GM12864 (cell line): ENCODE results near the gene CCR3.

ENCODE experiments used
- DNase-seq: peaks from one replicate; pipeline ENCODE4 v3.0.0-alpha.2; 2011; ENCODE audit warnings: low read depth
- H3K4me3 ChIP-seq: 2 replicates; pipeline ENCODE4 v1.5.1; 2011; ENCODE audit warnings: mild to moderate bottlenecking, low read depth, low read length, control low read depth
- TF ChIP-seq, protein P1 (sequence below): IDR thresholded peaks from 2 replicates; pipeline ENCODE4 v1.5.1; 2011; ENCODE audit warnings: low read depth, mild to moderate bottlenecking, moderate library complexity, low read length, control low read depth, inconsistent platforms; ENCODE audit errors: missing control alignments

Gene CCR3

DNA sequence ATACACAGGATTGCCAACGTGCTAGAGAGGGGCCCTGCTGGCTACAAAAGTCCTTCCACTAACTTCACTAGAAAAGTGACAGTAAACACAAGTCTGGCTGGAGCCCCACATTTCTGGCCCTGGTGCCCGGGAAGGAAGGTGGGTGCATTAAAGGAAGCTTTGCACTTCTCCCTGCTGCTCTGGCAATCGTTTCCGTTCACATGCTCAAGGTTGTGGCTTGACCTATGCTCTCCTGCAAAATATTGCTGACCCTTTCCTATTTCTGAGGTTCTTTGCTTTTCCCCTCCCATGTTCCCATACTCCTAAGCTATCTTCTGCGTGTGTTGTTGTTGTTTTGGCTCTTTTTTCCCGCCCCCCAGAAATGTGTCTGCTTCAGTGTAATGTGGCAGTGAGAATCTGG, 9.1 kb upstream of the CCR3 start:
- DNase-seq, result no peak
- TF ChIP-seq, protein P1, sequence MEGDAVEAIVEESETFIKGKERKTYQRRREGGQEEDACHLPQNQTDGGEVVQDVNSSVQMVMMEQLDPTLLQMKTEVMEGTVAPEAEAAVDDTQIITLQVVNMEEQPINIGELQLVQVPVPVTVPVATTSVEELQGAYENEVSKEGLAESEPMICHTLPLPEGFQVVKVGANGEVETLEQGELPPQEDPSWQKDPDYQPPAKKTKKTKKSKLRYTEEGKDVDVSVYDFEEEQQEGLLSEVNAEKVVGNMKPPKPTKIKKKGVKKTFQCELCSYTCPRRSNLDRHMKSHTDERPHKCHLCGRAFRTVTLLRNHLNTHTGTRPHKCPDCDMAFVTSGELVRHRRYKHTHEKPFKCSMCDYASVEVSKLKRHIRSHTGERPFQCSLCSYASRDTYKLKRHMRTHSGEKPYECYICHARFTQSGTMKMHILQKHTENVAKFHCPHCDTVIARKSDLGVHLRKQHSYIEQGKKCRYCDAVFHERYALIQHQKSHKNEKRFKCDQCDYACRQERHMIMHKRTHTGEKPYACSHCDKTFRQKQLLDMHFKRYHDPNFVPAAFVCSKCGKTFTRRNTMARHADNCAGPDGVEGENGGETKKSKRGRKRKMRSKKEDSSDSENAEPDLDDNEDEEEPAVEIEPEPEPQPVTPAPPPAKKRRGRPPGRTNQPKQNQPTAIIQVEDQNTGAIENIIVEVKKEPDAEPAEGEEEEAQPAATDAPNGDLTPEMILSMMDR, result no peak
- no peak overlapping the region for H3K4me3 ChIP-seq

DNA sequence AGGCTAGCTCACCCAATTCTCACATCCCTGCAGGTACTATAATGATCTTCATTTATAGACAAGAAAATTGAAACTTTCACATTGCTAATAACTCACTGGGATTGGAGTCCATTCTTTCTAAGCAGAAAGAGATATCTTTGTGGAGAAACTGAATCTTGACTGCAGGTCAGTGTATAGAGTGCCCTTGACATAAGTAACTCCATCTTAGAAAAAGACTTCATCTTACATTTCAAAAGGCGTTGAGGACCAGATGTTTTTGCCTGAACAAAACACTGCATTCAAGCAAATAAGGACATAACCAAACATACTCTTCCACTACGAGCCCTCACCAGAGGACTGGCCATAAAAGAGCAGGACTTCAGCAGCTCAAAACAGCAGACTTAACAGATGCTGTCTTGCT, 6.8 kb upstream of the CCR3 start:
- no peak overlapping the region for H3K4me3 ChIP-seq
- no peak for DNase-seq
- TF ChIP-seq, protein P1, result no peak

DNA sequence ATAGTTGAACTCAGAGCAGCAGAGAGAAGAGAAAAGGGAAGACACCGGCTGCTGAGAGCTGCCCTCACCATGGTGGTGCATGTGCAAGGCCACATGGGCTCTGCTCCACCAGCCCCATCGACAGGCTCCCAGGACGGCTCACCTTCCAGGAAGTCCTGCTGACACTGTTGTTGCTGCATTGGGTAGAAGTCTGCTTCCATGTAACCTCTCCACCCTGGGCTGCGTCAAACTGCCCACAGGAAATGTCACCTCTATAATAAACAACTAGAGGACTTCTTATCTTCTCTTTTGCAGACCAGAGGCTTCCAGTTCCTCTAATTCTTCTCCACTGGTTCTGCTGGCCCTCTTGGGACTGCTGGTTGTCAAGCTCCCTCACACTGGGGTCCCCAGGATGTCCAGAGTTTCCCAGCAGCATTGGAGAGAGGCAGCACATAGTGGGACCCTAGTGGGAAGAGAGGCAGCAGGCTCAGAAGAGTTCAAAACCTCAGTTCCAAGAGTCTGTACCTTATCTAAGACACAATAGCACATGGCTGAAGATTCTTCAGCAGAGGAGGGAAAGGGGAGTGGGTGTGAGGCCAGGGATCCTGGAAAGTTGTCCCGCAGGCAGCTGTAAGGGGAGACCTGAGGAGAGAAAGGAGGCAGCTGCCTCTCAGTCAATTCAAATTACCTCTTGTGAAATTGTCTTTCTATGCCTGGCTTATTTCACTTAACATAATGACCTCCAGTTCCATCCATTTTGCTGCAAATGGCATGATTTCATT, 5.8 kb upstream of the CCR3 start:
- H3K4me3 ChIP-seq, result no peak overlapping the region
- DNase-seq, result no peak
- TF ChIP-seq, protein P1, result no peak

DNA sequence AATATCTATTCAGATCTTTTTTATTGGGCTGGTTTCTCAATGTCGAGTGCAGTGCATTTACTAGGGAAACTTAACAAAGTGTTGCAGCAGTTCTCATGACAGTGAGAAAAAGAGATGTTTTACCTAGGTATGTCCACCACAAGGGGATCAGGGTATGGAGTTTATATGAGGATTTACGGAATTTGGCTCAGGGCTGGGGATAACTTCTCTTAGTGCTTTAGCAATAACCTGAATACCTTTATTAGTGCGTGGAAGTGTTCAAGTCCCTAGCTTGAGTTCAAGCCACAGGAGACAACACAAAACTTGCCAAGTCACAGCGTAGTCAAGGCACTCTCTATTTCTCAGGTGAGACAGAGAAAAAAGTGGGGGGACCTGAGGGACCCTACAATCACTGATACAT, 3.9 kb upstream of the CCR3 start:
- no peak for DNase-seq
- no peak overlapping the region for H3K4me3 ChIP-seq
- TF ChIP-seq, protein P1, result no peak

DNA sequence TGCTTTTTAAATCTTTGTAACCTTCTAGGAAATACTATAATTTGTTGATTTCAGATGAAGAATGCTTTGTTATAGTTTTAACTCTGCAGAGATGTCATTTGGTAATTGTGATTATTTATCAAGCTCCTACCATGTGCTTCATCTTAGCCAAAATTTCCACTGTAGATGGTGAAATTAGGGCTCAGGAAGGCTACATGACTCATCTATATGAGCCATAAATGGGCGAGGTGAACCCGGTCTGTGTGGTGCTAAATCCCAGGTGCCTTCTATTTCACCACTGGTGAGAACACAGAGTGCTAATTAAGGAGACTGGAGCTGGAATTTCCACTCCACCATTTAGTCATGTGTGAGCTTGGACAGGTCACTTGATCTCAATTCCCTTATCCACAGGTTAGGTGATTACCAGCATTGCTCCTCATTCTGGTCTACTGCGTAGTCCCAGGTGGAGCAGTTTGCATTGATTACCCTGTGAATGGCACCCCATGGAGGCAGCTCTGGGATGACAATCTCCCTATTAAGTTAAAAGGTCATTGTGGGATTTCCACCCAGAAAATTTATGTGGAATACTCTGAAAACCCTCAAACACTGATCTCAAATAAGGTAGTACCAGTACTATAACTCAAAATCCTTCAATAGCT, 2.8 kb upstream of the CCR3 start:
- H3K4me3 ChIP-seq, result no peak overlapping the region
- TF ChIP-seq, protein P1, result no peak
- DNase-seq, result no peak

DNA sequence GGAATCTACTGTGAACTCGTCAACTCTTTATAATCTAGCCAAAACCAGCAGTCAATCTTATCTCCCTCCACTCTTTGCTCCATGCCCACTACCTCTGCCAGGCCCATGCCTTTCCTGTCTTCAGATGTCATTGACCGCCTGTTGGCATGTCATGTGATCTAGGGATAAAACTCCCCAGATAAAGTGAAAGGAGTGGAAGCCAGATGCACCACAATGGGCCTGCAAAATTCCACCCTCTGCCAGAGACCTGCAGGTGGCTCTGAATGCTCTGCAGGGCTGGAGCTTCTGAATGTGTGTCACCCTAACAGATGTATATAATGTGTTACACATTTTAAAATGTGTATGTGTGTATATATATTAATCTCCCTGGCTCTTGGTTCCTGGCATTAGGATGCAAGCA, 2.3 kb upstream of the CCR3 start:
- H3K4me3 ChIP-seq, result no peak overlapping the region
- DNase-seq, result no peak
- TF ChIP-seq, protein P1, result no peak

DNA sequence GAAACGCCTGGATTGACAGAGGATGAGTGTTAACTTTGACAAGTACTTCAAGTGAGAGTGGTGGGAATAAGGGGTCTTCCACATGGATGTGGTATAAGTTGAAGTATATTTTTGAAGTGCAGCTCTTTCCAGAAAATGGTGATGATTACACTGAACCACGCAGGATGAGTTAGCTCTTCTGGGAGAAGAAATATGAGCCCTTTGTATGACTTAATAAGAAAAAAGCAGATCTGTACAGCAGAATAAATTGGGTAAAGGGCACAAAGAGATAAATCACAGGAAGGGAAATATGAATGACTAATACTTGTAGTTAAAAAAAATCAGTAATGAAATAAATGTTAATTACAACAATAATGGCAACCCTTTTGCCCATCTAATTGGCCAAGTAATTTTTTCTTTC, 1.3 kb downstream of the CCR3 start:
- DNase-seq, result no peak
- no peak overlapping the region for H3K4me3 ChIP-seq
- TF ChIP-seq, protein P1, result no peak
